AG04449 (cell line): ENCODE measurements around the gene CHD2.

Experiments
- CTCF ChIA-PET: fragments of 350-600 bp; formaldehyde crosslinking; extraction: SDS; loops from one replicate; lab custom pipeline; 2021; ENCODE audit warnings: antibody characterized with exemption; lab: Yijun Ruan, JAX
- POLR2A ChIA-PET: fragments of 400-600, 350-600 bp; formaldehyde crosslinking; extraction: SDS; loops from one replicate; lab custom pipeline; 2020; ENCODE audit warnings: antibody characterized with exemption, inconsistent platforms; lab: Yijun Ruan, JAX
- DNase-seq: peaks from one replicate; pipeline ENCODE4 v3.0.0-alpha.2; 2010; ENCODE audit warnings: low read depth, low spot score
- H3K4me3 ChIP-seq: 2 replicates; pipeline ENCODE4 v1.5.1; 2011; ENCODE audit warnings: low read depth, mild to moderate bottlenecking, control low read depth, low read length
- CTCF ChIP-seq: IDR thresholded peaks from one replicate; pipeline ENCODE4 v1.5.1; 2011; ENCODE audit warnings: mild to moderate bottlenecking, moderate library complexity, low read length, control low read depth, inconsistent platforms; ENCODE audit not compliant: insufficient read depth; ENCODE audit errors: missing control alignments

CHD2 gene

GRCh38 chr15:93072011-93072410, 171.9 kb downstream of the CHD2 start:
- DNase-seq: peak; percentile 2
- TF ChIP-seq CTCF: no peak
- POLR2A ChIA-PET: interaction anchor here (0.6 to 0.9 kb wide), 2 partner anchors 648 to 758 kb away, joined by 3 to 7 read pairs; no protein-coding TSS in a partner anchor
- peak overlapping the region; percentile 72 for H3K4me3 ChIP-seq
- CTCF ChIA-PET: interaction anchor here (0.6 to 5.0 kb wide), 6 partner anchors 12 to 1048 kb away, joined by 3 to 31 read pairs (median 6); partner anchors contain the start of gene RGMA

- no peak for TF ChIP-seq CTCF
- peak overlapping the region; percentile 72 for H3K4me3 ChIP-seq
- ChIA-PET CTCF (interaction anchor here (0.6 to 5.0 kb wide), 6 partner anchors 12 to 1047 kb away, joined by 3 to 31 read pairs (median 6); partner anchors contain the start of gene RGMA), POLR2A (interaction anchor here (0.6 to 0.9 kb wide), 2 partner anchors 647 to 757 kb away, joined by 3 to 7 read pairs; no protein-coding TSS in a partner anchor)
- DNase-seq: no peak
These were observed 172.6 kb downstream of the CHD2 start for GRCh38 chr15:93072411-93073394.

DNA sequence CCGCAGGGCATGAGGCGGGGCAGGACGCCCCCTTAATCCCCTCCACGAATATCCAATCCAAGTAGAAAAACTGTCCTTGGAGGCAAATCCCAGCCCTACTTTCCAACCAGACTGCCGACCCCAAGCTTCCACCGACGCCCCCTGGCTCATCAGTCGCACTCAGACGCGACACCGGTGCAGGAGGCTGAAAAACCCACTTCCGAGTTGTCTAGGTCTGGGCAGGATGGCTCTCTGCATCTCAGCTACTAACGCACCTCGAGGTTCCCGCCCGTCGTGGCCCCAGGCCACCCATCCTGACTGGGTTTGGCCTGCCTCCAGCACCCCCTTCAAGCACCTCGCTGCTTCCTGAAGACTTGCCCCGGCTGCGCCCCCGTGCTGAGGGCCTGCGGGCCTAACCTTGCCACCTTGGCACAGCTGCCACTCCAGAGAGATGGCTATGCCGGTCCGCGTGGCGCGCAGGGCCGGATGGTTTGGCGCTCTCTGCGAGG, 173.4 kb downstream of the CHD2 start:
- CTCF ChIA-PET: interaction anchor here (1.2 to 5.0 kb wide), 4 partner anchors 14 to 1046 kb away, joined by 4 to 31 read pairs (median 11); partner anchors contain the start of gene RGMA
- DNase-seq: no peak
- POLR2A ChIA-PET: no interaction called here
- H3K4me3 ChIP-seq: peak overlapping the region; percentile 72
- TF ChIP-seq CTCF: no peak

DNA sequence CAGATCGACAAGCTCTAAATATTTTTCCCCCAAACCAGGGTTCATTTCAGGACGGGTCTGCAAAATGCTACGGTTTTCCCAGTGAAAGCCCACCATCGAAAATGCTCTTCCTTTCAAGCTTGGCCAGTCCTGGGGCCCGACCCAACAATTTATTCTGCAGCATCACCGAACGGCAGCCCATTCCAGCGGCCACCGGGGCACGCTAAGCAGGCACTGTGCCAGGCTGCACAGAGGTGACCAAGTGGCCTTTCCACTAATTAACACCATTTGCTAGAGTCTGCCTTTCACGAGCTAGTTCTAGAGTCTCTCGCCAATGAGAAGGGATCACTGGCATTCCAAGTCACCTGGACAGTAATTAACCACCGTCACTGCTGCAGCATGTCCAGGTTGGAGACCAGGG, 174.5 kb downstream of the CHD2 start:
- ChIA-PET POLR2A (no interaction called here), CTCF (interaction anchor here (1.2 kb wide), 2 partner anchors 13 to 922 kb away, joined by 4 to 8 read pairs; no protein-coding TSS in a partner anchor)
- no peak for TF ChIP-seq CTCF
- no peak for DNase-seq
- H3K4me3 ChIP-seq: no peak overlapping the region

- no peak overlapping the region for H3K4me3 ChIP-seq
- ChIA-PET CTCF (interaction anchor here (1.2 to 1.6 kb wide), 3 partner anchors 12 to 1044 kb away, joined by 4 to 10 read pairs (median 4); no protein-coding TSS in a partner anchor), POLR2A (no interaction called here)
- no peak for DNase-seq
- no peak for TF ChIP-seq CTCF
These were observed 176.1 kb downstream of the CHD2 start for GRCh38 chr15:93076217-93076616.
